NB4 (cell line): ENCODE results near the gene TNFSF8.

Experiments
- DNase-seq: peaks from one replicate; pipeline ENCODE4 v3.0.0; 2010; ENCODE audit warnings: low read depth
- H3K4me3 ChIP-seq: one replicate; pipeline ENCODE4 v1.5.1; 2011; ENCODE audit warnings: mild to moderate bottlenecking, low read depth, low read length, moderate library complexity
- MAX ChIP-seq: IDR thresholded peaks from 2 replicates; pipeline ENCODE4 v1.6.1; 2011; ENCODE audit warnings: low read depth, low read length
- MYC ChIP-seq: IDR thresholded peaks from 2 replicates; pipeline ENCODE4 v1.6.1; 2011; ENCODE audit warnings: low read depth, low read length
- POLR2A ChIP-seq: IDR thresholded peaks from 2 replicates; pipeline ENCODE4 v1.6.1; 2011; ENCODE audit warnings: mild to moderate bottlenecking; ENCODE audit not compliant: insufficient read length; ENCODE audit errors: extremely low read depth
- TF ChIP-seq, protein P1 (sequence below): IDR thresholded peaks from one replicate; pipeline ENCODE4 v1.5.1; 2012; ENCODE audit warnings: low read depth, low read length

Gene TNFSF8

GRCh38 chr9:114899995-114900394, 30.4 kb downstream of the TNFSF8 start:
- TF ChIP-seq, protein P1, sequence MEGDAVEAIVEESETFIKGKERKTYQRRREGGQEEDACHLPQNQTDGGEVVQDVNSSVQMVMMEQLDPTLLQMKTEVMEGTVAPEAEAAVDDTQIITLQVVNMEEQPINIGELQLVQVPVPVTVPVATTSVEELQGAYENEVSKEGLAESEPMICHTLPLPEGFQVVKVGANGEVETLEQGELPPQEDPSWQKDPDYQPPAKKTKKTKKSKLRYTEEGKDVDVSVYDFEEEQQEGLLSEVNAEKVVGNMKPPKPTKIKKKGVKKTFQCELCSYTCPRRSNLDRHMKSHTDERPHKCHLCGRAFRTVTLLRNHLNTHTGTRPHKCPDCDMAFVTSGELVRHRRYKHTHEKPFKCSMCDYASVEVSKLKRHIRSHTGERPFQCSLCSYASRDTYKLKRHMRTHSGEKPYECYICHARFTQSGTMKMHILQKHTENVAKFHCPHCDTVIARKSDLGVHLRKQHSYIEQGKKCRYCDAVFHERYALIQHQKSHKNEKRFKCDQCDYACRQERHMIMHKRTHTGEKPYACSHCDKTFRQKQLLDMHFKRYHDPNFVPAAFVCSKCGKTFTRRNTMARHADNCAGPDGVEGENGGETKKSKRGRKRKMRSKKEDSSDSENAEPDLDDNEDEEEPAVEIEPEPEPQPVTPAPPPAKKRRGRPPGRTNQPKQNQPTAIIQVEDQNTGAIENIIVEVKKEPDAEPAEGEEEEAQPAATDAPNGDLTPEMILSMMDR = no peak
- TF ChIP-seq POLR2A = no peak
- TF ChIP-seq MYC = no peak
- TF ChIP-seq MAX = no peak
- DNase-seq = no peak
- H3K4me3 ChIP-seq = no peak overlapping the region

GRCh38 chr9:114899461-114899860, 30.9 kb downstream of the TNFSF8 start:
- no peak for DNase-seq
- TF ChIP-seq POLR2A (no peak), MYC (no peak), MAX (no peak)
- TF ChIP-seq, protein P1 = no peak
- no peak overlapping the region for H3K4me3 ChIP-seq

GRCh38 chr9:114898741-114899140, 31.6 kb downstream of the TNFSF8 start:
- TF ChIP-seq, protein P1 = no peak
- DNase-seq = peak; percentile 86
- no peak overlapping the region for H3K4me3 ChIP-seq

- no peak for DNase-seq
- TF ChIP-seq MAX = no peak
- no peak for TF ChIP-seq MYC
- TF ChIP-seq POLR2A = no peak
- H3K4me3 ChIP-seq = no peak overlapping the region
Measured at GRCh38 chr9:114897196-114897595, 33.2 kb downstream of the TNFSF8 start.

DNA sequence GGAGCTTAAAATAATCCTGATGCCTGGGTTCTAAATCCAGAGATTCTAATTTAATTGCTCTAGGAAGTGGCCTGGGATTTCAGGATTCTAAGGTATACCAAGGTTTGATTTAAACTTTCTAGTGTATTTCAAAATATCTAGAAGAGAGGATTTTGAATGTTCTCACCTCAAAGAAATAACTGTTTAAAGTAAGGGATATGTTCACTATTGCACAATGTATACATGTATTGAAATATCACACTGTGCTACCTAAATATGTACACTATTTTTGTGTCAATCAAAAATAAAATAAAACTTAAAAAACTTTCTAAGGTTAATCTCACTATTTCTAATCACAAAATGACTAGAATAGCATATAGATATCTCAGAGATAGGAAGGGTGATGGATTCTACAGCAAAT, 34.0 kb downstream of the TNFSF8 start:
- TF ChIP-seq, protein P1 = no peak
- TF ChIP-seq MYC = no peak
- no peak for TF ChIP-seq POLR2A
- TF ChIP-seq MAX = no peak
- H3K4me3 ChIP-seq = no peak overlapping the region
- DNase-seq = no peak

DNA sequence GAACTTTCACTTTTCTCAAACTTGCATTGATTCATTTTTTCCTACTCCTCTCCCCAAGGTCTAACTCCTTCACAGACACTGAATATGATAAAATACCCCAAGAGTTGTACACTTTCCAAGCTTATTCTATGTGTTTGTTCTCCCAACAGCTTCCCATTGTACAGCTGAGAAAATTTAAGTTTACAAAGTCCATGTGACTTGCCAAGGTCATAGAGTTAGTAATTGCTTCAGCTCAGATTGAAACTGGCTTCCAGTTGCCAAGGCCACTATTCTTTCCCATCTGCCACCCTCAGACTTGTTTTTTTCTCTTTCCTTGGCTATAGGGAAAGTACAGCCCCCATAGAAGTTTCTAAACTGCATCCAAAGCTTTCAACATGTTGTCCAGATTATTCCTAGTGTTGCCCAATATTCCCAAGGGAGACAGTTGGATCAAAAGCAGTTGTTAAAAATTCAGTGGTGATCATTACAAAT, 34.8 kb downstream of the TNFSF8 start:
- DNase-seq = no peak
- TF ChIP-seq MAX (no peak), MYC (no peak), POLR2A (no peak)
- TF ChIP-seq, protein P1 = no peak
- no peak overlapping the region for H3K4me3 ChIP-seq
